Astrocyte (in vitro differentiated cells and primary cell): Measurements from ENCODE around the gene TNFAIP1. TPM values are rescaled to one million over a fixed set of nuclear protein-coding genes. Genes with fewer than 3 reads are reported as not detected.

ENCODE experiments used
- DNase-seq: peaks from one replicate; pipeline ENCODE4 v3.0.0-alpha.2; 2010; ENCODE audit warnings: low read depth
- FAIRE-seq: peaks from 2 replicates; lab custom pipeline; 2011; peaks lifted over from hg19 to GRCh38; lab: Jason Lieb, UNC
- H2AFZ ChIP-seq: 2 replicates; pipeline ENCODE4 v1.6.0; 2012; ENCODE audit warnings: low read depth, low read length, inconsistent platforms
- H3K27ac ChIP-seq: 2 replicates; pipeline ENCODE4 v1.5.1; 2011; ENCODE audit warnings: low read depth, low read length, inconsistent platforms
- H3K27me3 ChIP-seq: 2 replicates; pipeline ENCODE4 v1.6.0; 2011; ENCODE audit warnings: low read length, inconsistent platforms; ENCODE audit not compliant: insufficient read depth
- H3K36me3 ChIP-seq: 2 replicates; pipeline ENCODE4 v1.5.1; 2011; ENCODE audit warnings: low read length, inconsistent platforms; ENCODE audit not compliant: insufficient read depth
- H3K4me1 ChIP-seq: 2 replicates; pipeline ENCODE4 v1.5.1; 2011; ENCODE audit warnings: low read length, inconsistent platforms; ENCODE audit not compliant: insufficient read depth
- H3K4me2 ChIP-seq: 2 replicates; pipeline ENCODE4 v1.6.0; 2012; ENCODE audit warnings: low read length, inconsistent platforms
- H3K4me3 ChIP-seq: 2 replicates; pipeline ENCODE4 v1.5.1; 2011; ENCODE audit warnings: low read depth, mild to moderate bottlenecking, low read length, inconsistent platforms; ENCODE audit not compliant: insufficient read depth
- H3K79me2 ChIP-seq: 2 replicates; pipeline ENCODE4 v1.6.0; 2012; ENCODE audit warnings: mild to moderate bottlenecking, low read length, inconsistent platforms; ENCODE audit not compliant: insufficient read depth
- H3K9ac ChIP-seq: 2 replicates; pipeline ENCODE4 v1.6.0; 2012; ENCODE audit warnings: mild to moderate bottlenecking, low read length, inconsistent platforms
- H3K9me3 ChIP-seq: 2 replicates; pipeline ENCODE4 v1.5.1; 2012; ENCODE audit warnings: low read depth, mild to moderate bottlenecking, low read length, inconsistent platforms; ENCODE audit not compliant: insufficient read depth
- H4K20me1 ChIP-seq: 2 replicates; pipeline ENCODE4 v1.6.0; 2012; ENCODE audit warnings: low read length, inconsistent platforms; ENCODE audit not compliant: insufficient read depth
- H3K27ac Mint-ChIP-seq: one replicate; pipeline ENCODE4 v1.8.0; 2021; ENCODE audit warnings: mild to moderate bottlenecking, mixed read lengths; ENCODE audit not compliant: unreplicated experiment
- H3K27me3 Mint-ChIP-seq: one replicate; pipeline ENCODE4 v1.8.0; 2021; ENCODE audit warnings: low read depth, mixed read lengths; ENCODE audit not compliant: unreplicated experiment
- H3K36me3 Mint-ChIP-seq: one replicate; pipeline ENCODE4 v1.8.0; 2021; ENCODE audit warnings: low read depth, mixed read lengths; ENCODE audit not compliant: unreplicated experiment
- H3K4me1 Mint-ChIP-seq: one replicate; pipeline ENCODE4 v1.8.0; 2021; ENCODE audit warnings: low read depth, mixed read lengths; ENCODE audit not compliant: unreplicated experiment
- H3K4me3 Mint-ChIP-seq: one replicate; pipeline ENCODE4 v1.8.0; 2021; ENCODE audit warnings: mild to moderate bottlenecking, moderate library complexity, mixed read lengths; ENCODE audit not compliant: unreplicated experiment
- H3K9me3 Mint-ChIP-seq: one replicate; pipeline ENCODE4 v1.8.0; 2021; ENCODE audit warnings: mild to moderate bottlenecking, mixed read lengths; ENCODE audit not compliant: unreplicated experiment
- CTCF ChIP-seq: IDR thresholded peaks from 2 replicates; pipeline ENCODE4 v1.5.1; 2011; ENCODE audit warnings: low read depth, mild to moderate bottlenecking, inconsistent platforms, low read length, moderate library complexity; ENCODE audit not compliant: insufficient read depth
- EZH2 ChIP-seq: IDR thresholded peaks from 2 replicates; pipeline ENCODE4 v1.6.1; 2012; ENCODE audit warnings: mild to moderate bottlenecking, low read length, inconsistent platforms; ENCODE audit not compliant: insufficient read depth
- total RNA-seq: library from RNA; stranded (reverse); gene quantifications from 2 replicates; pipeline ENCODE4 v1.2.1, GENCODE V29; 2021

TNFAIP1 gene
- total RNA-seq, 1 donor from 2014 or later = 100 TPM

DNA sequence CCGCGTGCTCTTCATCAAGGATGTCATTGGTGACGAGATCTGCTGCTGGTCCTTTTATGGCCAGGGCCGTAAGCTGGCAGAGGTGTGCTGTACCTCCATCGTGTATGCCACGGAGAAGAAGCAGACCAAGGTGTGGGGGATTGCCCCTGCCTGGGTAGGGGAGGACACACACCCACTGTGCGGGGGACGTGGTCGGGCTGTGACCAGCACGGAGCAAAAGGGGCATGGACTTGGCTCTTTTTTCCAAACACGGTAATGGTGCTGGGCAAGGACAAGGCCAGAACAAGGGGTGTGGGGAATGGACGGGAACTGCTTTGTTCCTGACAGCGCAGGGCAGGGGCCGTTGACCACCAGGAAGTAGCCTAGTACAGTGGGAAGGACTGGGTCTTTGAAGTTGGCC lies 6.8 kb downstream of the TNFAIP1 start:
- Histone ChIP-seq H3K27ac (no peak overlapping the region), H3K36me3 (peaks cover 44% of the 10 kb centered on the region), H4K20me1 (peaks cover 75% of the 10 kb centered on the region), H3K79me2 (peaks cover 65% of the 10 kb centered on the region), H3K4me2 (no peak overlapping the region), H3K27me3 (no peaks in the 10 kb centered on the region), H3K4me3 (no peak overlapping the region), H3K4me1 (peaks cover 43% of the 10 kb centered on the region), H3K9ac (no peak overlapping the region), H2AFZ (no peak overlapping the region), H3K9me3 (no peaks in the 10 kb centered on the region)
- FAIRE-seq = no peak
- Mint-ChIP-seq H3K36me3 (peaks cover 20% of the 10 kb centered on the region), H3K27ac (peak overlapping the region; percentile 26), H3K4me1 (peaks cover 32% of the 10 kb centered on the region), H3K9me3 (peaks cover 2% of the 10 kb centered on the region), H3K4me3 (no peak overlapping the region), H3K27me3 (no peaks in the 10 kb centered on the region)
- DNase-seq = no peak
- TF ChIP-seq CTCF (no peak), EZH2 (no peak)

GRCh38 chr17:28343491-28343932 lies 8.0 kb downstream of the TNFAIP1 start:
- no peaks in the 10 kb centered on the region for H3K27me3 ChIP-seq
- Mint-ChIP-seq H3K4me3 (no peak overlapping the region), H3K27ac (no peak overlapping the region), H3K9me3 (peaks cover 2% of the 10 kb centered on the region), H3K36me3 (peaks cover 20% of the 10 kb centered on the region), H3K4me1 (peaks cover 24% of the 10 kb centered on the region), H3K27me3 (no peaks in the 10 kb centered on the region)
- no peak overlapping the region for H3K27ac ChIP-seq
- no peak overlapping the region for H3K9ac ChIP-seq
- no peak overlapping the region for H2AFZ ChIP-seq
- H4K20me1 ChIP-seq = peaks cover 67% of the 10 kb centered on the region
- DNase-seq (no peak), FAIRE-seq (no peak)
- H3K4me2 ChIP-seq = no peak overlapping the region
- H3K4me3 ChIP-seq = no peak overlapping the region
- H3K4me1 ChIP-seq = peaks cover 40% of the 10 kb centered on the region
- peaks cover 44% of the 10 kb centered on the region for H3K36me3 ChIP-seq
- H3K79me2 ChIP-seq = peaks cover 53% of the 10 kb centered on the region
- TF ChIP-seq EZH2 = no peak
- TF ChIP-seq CTCF = no peak
- no peaks in the 10 kb centered on the region for H3K9me3 ChIP-seq

DNA sequence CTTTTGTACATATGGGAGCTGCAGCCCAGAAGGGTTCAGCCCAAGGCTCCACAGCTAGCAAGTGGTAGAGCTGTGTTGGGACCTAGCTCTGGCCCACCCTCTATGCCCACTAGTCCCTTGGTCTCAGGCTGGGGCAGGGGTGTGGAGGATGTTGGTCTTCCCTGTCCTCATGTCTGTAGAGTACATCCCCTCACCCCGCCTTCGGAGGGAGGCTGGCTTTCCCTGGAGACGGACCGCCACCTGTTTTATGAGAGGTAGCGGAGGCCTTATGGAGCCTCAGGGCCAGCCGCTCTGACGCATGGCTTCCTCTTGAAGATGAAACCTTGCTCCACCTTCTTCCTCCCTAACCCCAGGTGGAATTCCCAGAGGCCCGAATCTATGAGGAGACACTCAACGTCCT lies 8.4 kb downstream of the TNFAIP1 start:
- Histone ChIP-seq H3K4me3 (no peak overlapping the region), H4K20me1 (peaks cover 64% of the 10 kb centered on the region), H3K36me3 (peaks cover 49% of the 10 kb centered on the region), H3K9me3 (no peaks in the 10 kb centered on the region), H3K4me1 (peaks cover 38% of the 10 kb centered on the region), H3K27ac (no peak overlapping the region), H3K9ac (no peak overlapping the region), H2AFZ (no peak overlapping the region), H3K4me2 (no peak overlapping the region), H3K27me3 (no peaks in the 10 kb centered on the region), H3K79me2 (peaks cover 49% of the 10 kb centered on the region)
- FAIRE-seq = no peak
- peak overlapping the region; percentile 34 for H3K4me3 Mint-ChIP-seq
- peaks cover 22% of the 10 kb centered on the region for H3K36me3 Mint-ChIP-seq
- TF ChIP-seq EZH2 (no peak), CTCF (no peak)
- no peaks in the 10 kb centered on the region for H3K27me3 Mint-ChIP-seq
- H3K4me1 Mint-ChIP-seq = peaks cover 22% of the 10 kb centered on the region
- no peak for DNase-seq
- no peak overlapping the region for H3K27ac Mint-ChIP-seq
- peaks cover 2% of the 10 kb centered on the region for H3K9me3 Mint-ChIP-seq
